NOMO-1 treated with DMSO at 0.1 percent for 48 hours (cell line): ENCODE results near the gene LRFN2.

Experiments
- DNase-seq: peaks from one replicate; lab custom pipeline; 2025; ENCODE audit not compliant: unreplicated experiment; lab: John Stamatoyannopoulos, UW

LRFN2 gene

GRCh38 chr6:40520084-40520483 lies 67.1 kb downstream of the LRFN2 start:
- DNase-seq, result no peak

- DNase-seq, result no peak
Measured at GRCh38 chr6:40517654-40518053, 69.5 kb downstream of the LRFN2 start.

GRCh38 chr6:40516429-40516828 lies 70.7 kb downstream of the LRFN2 start:
- DNase-seq, result no peak

GRCh38 chr6:40512340-40512739 lies 74.8 kb downstream of the LRFN2 start:
- DNase-seq, result no peak

GRCh38 chr6:40511884-40512283 lies 75.3 kb downstream of the LRFN2 start:
- DNase-seq, result no peak

- no peak for DNase-seq
Measured at GRCh38 chr6:40510442-40510841, 76.7 kb downstream of the LRFN2 start.

- no peak for DNase-seq
Measured at GRCh38 chr6:40509716-40510260, 77.4 kb downstream of the LRFN2 start.

- no peak for DNase-seq
Measured at GRCh38 chr6:40509086-40509485, 78.1 kb downstream of the LRFN2 start.

GRCh38 chr6:40506954-40507353 lies 80.2 kb downstream of the LRFN2 start:
- no peak for DNase-seq

GRCh38 chr6:40505191-40505810 lies 81.9 kb downstream of the LRFN2 start:
- DNase-seq, result no peak

- no peak for DNase-seq
Measured at GRCh38 chr6:40504274-40504673, 82.9 kb downstream of the LRFN2 start.

- no peak for DNase-seq
Measured at GRCh38 chr6:40500227-40500626, 86.9 kb downstream of the LRFN2 start.

- no peak for DNase-seq
Measured at GRCh38 chr6:40499215-40499614, 87.9 kb downstream of the LRFN2 start.

GRCh38 chr6:40498148-40498547 lies 89.0 kb downstream of the LRFN2 start:
- no peak for DNase-seq

GRCh38 chr6:40492187-40492586 lies 95.0 kb downstream of the LRFN2 start:
- no peak for DNase-seq

GRCh38 chr6:40490508-40490907 lies 96.7 kb downstream of the LRFN2 start:
- no peak for DNase-seq

- DNase-seq, result no peak
Measured at GRCh38 chr6:40489798-40490197, 97.4 kb downstream of the LRFN2 start.

- no peak for DNase-seq
Measured at GRCh38 chr6:40486576-40486975, 100.6 kb downstream of the LRFN2 start.

GRCh38 chr6:40485795-40486194 lies 101.4 kb downstream of the LRFN2 start:
- no peak for DNase-seq

GRCh38 chr6:40485300-40485699 lies 101.9 kb downstream of the LRFN2 start:
- no peak for DNase-seq

GRCh38 chr6:40484066-40484465 lies 103.1 kb downstream of the LRFN2 start:
- no peak for DNase-seq

- DNase-seq, result no peak
Measured at GRCh38 chr6:40482532-40482931, 104.6 kb downstream of the LRFN2 start.

- no peak for DNase-seq
Measured at GRCh38 chr6:40480678-40481077, 106.5 kb downstream of the LRFN2 start.
